Hippocampal formation (tissue), 2 donors: ENCODE measurements around the gene HNRNPF.
"Not testable (repeated sequence)": the region's sequence is repeated elsewhere in the genome, so short reads cannot be mapped to it uniquely, and the experiment has no call there.

Experiments used
- DNase-seq, 2 donors: peaks; one replicate each; lab custom pipeline; 2025; lab: John Stamatoyannopoulos, UW

Gene HNRNPF

GRCh38 chr10:43396928-43397624, 11.9 kb downstream of the HNRNPF start:
- peak; percentile 46 to 78 for DNase-seq

- DNase-seq, result peak; percentile 68 to 74
Observed at GRCh38 chr10:43396061-43396927, 12.7 kb downstream of the HNRNPF start.

GRCh38 chr10:43395571-43396060, 13.4 kb downstream of the HNRNPF start:
- DNase-seq, result no peak

- DNase-seq, result no peak
Observed at GRCh38 chr10:43394868-43395267, 14.1 kb downstream of the HNRNPF start.

GRCh38 chr10:43393606-43394360, 15.2 kb downstream of the HNRNPF start:
- DNase-seq, result no peak

GRCh38 chr10:43393186-43393585, 15.8 kb downstream of the HNRNPF start:
- DNase-seq, result not testable (repeated sequence)

- DNase-seq, result no peak
Observed at GRCh38 chr10:43392748-43393147, 16.2 kb downstream of the HNRNPF start.

GRCh38 chr10:43391496-43391895, 17.5 kb downstream of the HNRNPF start:
- no peak for DNase-seq

GRCh38 chr10:43390759-43391158, 18.2 kb downstream of the HNRNPF start:
- DNase-seq, result peak; percentile 53 to 83

- no peak for DNase-seq
Observed at GRCh38 chr10:43390333-43390732, 18.7 kb downstream of the HNRNPF start.

- DNase-seq, result no peak
Observed at GRCh38 chr10:43389867-43390266, 19.1 kb downstream of the HNRNPF start.

GRCh38 chr10:43387678-43388032, 21.3 kb downstream of the HNRNPF start:
- DNase-seq, result no peak

GRCh38 chr10:43386981-43387677, 21.9 kb downstream of the HNRNPF start:
- no peak for DNase-seq

- DNase-seq, result no peak
Observed at GRCh38 chr10:43386549-43386948, 22.4 kb downstream of the HNRNPF start.

GRCh38 chr10:43385412-43386004, 23.5 kb downstream of the HNRNPF start:
- DNase-seq, result no peak

GRCh38 chr10:43384252-43385221, 24.4 kb downstream of the HNRNPF start:
- no peak for DNase-seq

GRCh38 chr10:43383204-43383971, 25.6 kb downstream of the HNRNPF start:
- DNase-seq, result no peak

GRCh38 chr10:43380610-43381222, 28.3 kb downstream of the HNRNPF start:
- DNase-seq, result no peak

GRCh38 chr10:43377424-43377883, 31.5 kb downstream of the HNRNPF start:
- no peak for DNase-seq
